ENCODE measurements around the gene GLRA3. TPM values are rescaled to one million over a fixed set of nuclear protein-coding genes. Genes with fewer than 3 reads are reported as not detected.

Gene GLRA3
- total and polyA plus RNA-seq, 2 experiments from 2014 or later = 0.03 to 0.19 TPM

DNA sequence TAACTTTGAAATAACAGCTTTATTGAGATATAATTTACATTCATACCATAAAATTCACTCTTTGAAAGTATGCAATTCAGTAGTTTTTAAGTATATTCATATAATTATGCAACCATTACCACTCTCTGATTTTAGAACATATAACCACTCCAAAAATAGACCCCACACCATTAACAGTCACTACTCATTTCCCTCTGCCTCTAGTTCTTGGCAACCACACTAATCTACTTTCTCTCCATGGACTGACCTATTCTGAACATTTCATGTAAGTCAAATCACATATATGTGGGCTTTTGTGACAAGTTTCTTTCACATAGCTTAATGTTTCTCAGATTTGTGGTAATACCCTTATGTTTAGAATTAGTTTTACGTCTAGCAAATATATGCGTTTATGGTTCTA, 19.5 kb upstream of the GLRA3 start (continued):
- TF ChIP-seq, protein P1, sequence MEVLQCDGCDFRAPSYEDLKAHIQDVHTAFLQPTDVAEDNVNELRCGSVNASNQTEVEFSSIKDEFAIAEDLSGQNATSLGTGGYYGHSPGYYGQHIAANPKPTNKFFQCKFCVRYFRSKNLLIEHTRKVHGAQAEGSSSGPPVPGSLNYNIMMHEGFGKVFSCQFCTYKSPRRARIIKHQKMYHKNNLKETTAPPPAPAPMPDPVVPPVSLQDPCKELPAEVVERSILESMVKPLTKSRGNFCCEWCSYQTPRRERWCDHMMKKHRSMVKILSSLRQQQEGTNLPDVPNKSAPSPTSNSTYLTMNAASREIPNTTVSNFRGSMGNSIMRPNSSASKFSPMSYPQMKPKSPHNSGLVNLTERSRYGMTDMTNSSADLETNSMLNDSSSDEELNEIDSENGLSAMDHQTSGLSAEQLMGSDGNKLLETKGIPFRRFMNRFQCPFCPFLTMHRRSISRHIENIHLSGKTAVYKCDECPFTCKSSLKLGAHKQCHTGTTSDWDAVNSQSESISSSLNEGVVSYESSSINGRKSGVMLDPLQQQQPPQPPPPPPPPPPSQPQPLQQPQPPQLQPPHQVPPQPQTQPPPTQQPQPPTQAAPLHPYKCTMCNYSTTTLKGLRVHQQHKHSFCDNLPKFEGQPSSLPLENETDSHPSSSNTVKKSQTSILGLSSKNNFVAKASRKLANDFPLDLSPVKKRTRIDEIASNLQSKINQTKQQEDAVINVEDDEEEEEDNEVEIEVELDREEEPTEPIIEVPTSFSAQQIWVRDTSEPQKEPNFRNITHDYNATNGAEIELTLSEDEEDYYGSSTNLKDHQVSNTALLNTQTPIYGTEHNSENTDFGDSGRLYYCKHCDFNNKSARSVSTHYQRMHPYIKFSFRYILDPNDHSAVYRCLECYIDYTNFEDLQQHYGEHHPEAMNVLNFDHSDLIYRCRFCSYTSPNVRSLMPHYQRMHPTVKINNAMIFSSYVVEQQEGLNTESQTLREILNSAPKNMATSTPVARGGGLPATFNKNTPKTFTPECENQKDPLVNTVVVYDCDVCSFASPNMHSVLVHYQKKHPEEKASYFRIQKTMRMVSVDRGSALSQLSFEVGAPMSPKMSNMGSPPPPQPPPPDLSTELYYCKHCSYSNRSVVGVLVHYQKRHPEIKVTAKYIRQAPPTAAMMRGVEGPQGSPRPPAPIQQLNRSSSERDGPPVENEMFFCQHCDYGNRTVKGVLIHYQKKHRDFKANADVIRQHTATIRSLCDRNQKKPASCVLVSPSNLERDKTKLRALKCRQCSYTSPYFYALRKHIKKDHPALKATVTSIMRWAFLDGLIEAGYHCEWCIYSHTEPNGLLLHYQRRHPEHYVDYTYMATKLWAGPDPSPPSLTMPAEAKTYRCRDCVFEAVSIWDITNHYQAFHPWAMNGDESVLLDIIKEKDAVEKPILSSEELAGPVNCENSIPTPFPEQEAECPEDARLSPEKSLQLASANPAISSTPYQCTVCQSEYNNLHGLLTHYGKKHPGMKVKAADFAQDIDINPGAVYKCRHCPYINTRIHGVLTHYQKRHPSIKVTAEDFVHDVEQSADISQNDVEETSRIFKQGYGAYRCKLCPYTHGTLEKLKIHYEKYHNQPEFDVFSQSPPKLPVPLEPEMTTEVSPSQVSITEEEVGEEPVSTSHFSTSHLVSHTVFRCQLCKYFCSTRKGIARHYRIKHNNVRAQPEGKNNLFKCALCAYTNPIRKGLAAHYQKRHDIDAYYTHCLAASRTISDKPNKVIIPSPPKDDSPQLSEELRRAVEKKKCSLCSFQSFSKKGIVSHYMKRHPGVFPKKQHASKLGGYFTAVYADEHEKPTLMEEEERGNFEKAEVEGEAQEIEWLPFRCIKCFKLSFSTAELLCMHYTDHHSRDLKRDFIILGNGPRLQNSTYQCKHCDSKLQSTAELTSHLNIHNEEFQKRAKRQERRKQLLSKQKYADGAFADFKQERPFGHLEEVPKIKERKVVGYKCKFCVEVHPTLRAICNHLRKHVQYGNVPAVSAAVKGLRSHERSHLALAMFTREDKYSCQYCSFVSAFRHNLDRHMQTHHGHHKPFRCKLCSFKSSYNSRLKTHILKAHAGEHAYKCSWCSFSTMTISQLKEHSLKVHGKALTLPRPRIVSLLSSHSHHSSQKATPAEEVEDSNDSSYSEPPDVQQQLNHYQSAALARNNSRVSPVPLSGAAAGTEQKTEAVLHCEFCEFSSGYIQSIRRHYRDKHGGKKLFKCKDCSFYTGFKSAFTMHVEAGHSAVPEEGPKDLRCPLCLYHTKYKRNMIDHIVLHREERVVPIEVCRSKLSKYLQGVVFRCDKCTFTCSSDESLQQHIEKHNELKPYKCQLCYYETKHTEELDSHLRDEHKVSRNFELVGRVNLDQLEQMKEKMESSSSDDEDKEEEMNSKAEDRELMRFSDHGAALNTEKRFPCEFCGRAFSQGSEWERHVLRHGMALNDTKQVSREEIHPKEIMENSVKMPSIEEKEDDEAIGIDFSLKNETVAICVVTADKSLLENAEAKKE (CRISPR knock-in tag; IDR thresholded peaks at IDR 0.05) = no peak
- no peak for TF ChIP-seq POLR2AphosphoS5 (IDR thresholded peaks at IDR 0.05; ENCODE audit: low read depth)

DNA sequence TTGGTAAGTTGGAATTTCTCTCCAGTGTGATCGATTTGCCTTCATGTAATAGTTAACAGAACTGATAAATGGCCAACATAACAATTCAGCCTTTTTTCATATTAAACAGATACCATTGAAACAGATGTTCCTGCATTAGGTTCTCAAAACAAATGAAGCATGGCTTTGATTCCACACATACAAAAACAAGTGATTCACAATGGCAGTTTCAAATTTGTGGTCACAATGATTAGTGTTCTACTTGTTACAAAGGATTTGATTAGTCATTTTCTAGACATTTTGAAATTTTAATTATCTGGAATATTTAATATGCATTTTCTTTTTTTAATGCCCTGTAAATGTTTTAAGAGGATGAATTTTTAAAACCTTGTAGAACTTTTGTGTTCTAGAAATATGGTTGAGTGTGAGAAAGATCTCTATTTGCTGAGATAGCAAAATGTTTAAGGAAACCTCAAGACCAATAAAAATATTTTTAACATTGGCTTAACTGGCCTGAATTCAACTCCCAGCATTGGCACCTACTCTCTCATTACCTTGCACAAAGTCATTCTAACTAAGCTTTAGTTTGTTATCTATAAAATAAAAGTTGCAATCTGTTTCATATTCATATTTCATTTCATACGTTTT, 18.9 kb upstream of the GLRA3 start:
- H3K4me3 ChIP-seq = no peak overlapping the region
- DNase-seq (ENCODE audit: low spot score) = no peak
- no peaks in the 10 kb centered on the region for H3K79me2 ChIP-seq (replicated peaks; ENCODE audit: insufficient read depth)
- Mint-ChIP-seq H3K27me3 (ENCODE audit: insufficient read depth, low read depth, poor library complexity) (no peaks in the 10 kb centered on the region), H3K4me3 (no peak overlapping the region), H3K36me3 (ENCODE audit: low read depth) (no peaks in the 10 kb centered on the region), H3K4me1 (no peaks in the 10 kb centered on the region), H3K9me3 (0 out of 3 replicates have a peak, but pooled peaks cover 6% of the 10 kb centered on the region), H3K27ac (no peak overlapping the region)
- H3F3A ChIP-seq (replicated peaks; ENCODE audit: low read depth) = no peaks in the 10 kb centered on the region
- H3K4me2 ChIP-seq = no peak overlapping the region
- no peaks in the 10 kb centered on the region; the same call in 1 of the 2 replicates for H3K9me2 ChIP-seq (ENCODE audit: insufficient read depth)
- H3K4me1 ChIP-seq (ENCODE audit: insufficient read depth) = no peaks in the 10 kb centered on the region
- H3K27me3 ChIP-seq (ENCODE audit: insufficient read depth) = no peaks in the 10 kb centered on the region
- no peaks in the 10 kb centered on the region for H4K20me1 ChIP-seq (replicated peaks; ENCODE audit: insufficient read depth)
- no peak for ATAC-seq
- no peaks in the 10 kb centered on the region for H3K36me3 ChIP-seq (ENCODE audit: insufficient read depth)
- no peak overlapping the region for H3K27ac ChIP-seq (ENCODE audit: low read depth)
- no peak overlapping the region for H2AFZ ChIP-seq
- TF ChIP-seq, protein P1 (CRISPR knock-in tag; IDR thresholded peaks at IDR 0.05) = no peak
- no peak for TF ChIP-seq EZH2phosphoT487 (IDR thresholded peaks at IDR 0.05; ENCODE audit: unreplicated experiment)
- TF ChIP-seq, protein P2, sequence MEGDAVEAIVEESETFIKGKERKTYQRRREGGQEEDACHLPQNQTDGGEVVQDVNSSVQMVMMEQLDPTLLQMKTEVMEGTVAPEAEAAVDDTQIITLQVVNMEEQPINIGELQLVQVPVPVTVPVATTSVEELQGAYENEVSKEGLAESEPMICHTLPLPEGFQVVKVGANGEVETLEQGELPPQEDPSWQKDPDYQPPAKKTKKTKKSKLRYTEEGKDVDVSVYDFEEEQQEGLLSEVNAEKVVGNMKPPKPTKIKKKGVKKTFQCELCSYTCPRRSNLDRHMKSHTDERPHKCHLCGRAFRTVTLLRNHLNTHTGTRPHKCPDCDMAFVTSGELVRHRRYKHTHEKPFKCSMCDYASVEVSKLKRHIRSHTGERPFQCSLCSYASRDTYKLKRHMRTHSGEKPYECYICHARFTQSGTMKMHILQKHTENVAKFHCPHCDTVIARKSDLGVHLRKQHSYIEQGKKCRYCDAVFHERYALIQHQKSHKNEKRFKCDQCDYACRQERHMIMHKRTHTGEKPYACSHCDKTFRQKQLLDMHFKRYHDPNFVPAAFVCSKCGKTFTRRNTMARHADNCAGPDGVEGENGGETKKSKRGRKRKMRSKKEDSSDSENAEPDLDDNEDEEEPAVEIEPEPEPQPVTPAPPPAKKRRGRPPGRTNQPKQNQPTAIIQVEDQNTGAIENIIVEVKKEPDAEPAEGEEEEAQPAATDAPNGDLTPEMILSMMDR (conservative IDR thresholded peaks at IDR 0.05; ENCODE audit: low read depth in 2 of 2) = no peak

Data from GM23338 (cell line).